Measurements from ENCODE around the gene TMEM219. TPM values are rescaled to one million over a fixed set of nuclear protein-coding genes. Genes with fewer than 3 reads are reported as not detected.

TMEM219 gene
- total and polyA plus RNA-seq, 9 of the 15 experiments (the other 6 are each of a cell fraction or from before 2014, with no cell fraction given): 35.3 to 62.8 (median 55.5) TPM

DNA sequence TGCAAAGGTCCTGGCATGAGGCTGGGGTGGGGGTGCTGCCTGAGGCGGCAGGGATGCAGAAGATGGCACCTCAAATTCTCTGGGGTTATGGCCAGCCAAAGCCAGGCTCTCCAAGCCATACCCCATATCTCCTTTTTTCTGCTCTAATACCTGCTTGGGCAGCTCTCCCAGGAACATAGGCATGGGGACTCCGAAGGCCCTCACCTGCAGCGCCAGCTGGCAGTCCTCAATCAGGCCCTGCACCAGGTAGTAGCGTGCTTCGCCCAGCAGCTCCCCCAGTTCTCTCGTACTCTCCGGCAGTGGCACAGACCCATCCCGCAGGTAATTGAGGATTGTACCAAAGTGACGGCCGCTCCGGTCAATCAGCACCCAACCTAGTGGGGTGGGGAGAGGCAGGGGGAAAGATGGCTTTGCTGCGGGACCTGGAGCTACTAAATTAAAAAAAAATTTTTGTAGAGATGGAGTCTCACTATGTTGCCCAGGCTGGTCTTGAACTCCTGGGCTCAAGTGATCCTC, 38.8 kb upstream of the TMEM219 start (continued):
- TF ChIP-seq NEUROD1 (IDR thresholded peaks at IDR 0.05; ENCODE audit: borderline replicate concordance, low read depth, low read length, partially characterized antibody) (no peak), ZBTB17 (CRISPR knock-in tag; IDR thresholded peaks at IDR 0.05) (no peak), TAL1 (IDR thresholded peaks at IDR 0.05) (no peak)
- TF ChIP-seq, protein P1, sequence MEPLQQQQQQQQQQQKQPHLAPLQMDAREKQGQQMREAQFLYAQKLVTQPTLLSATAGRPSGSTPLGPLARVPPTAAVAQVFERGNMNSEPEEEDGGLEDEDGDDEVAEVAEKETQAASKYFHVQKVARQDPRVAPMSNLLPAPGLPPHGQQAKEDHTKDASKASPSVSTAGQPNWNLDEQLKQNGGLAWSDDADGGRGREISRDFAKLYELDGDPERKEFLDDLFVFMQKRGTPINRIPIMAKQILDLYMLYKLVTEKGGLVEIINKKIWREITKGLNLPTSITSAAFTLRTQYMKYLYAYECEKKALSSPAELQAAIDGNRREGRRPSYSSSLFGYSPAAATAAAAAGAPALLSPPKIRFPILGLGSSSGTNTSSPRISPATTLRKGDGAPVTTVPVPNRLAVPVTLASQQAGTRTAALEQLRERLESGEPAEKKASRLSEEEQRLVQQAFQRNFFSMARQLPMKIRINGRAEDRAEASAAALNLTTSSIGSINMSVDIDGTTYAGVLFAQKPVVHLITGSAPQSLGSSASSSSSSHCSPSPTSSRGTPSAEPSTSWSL (CRISPR knock-in tag; IDR thresholded peaks at IDR 0.05; ENCODE audit: borderline replicate concordance): no peak
- TF ChIP-seq, protein P2, sequence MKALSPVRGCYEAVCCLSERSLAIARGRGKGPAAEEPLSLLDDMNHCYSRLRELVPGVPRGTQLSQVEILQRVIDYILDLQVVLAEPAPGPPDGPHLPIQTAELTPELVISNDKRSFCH (CRISPR knock-in tag; IDR thresholded peaks at IDR 0.05): no peak
- TF ChIP-seq, protein P2 (tag; IDR thresholded peaks at IDR 0.05): no peak
- TF ChIP-seq, protein P3, sequence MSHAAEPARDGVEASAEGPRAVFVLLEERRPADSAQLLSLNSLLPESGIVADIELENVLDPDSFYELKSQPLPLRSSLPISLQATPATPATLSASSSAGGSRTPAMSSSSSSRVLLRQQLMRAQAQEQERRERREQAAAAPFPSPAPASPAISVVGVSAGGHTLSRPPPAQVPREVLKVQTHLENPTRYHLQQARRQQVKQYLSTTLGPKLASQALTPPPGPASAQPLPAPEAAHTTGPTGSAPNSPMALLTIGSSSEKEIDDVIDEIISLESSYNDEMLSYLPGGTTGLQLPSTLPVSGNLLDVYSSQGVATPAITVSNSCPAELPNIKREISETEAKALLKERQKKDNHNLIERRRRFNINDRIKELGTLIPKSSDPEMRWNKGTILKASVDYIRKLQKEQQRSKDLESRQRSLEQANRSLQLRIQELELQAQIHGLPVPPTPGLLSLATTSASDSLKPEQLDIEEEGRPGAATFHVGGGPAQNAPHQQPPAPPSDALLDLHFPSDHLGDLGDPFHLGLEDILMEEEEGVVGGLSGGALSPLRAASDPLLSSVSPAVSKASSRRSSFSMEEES (CRISPR knock-in tag; IDR thresholded peaks at IDR 0.05): no peak
